Measurements from ENCODE around the gene MAPRE2.
"Not testable (repeated sequence)": the region's sequence is repeated elsewhere in the genome, so short reads cannot be mapped to it uniquely, and the experiment has no call there.

The MAPRE2 gene

DNA sequence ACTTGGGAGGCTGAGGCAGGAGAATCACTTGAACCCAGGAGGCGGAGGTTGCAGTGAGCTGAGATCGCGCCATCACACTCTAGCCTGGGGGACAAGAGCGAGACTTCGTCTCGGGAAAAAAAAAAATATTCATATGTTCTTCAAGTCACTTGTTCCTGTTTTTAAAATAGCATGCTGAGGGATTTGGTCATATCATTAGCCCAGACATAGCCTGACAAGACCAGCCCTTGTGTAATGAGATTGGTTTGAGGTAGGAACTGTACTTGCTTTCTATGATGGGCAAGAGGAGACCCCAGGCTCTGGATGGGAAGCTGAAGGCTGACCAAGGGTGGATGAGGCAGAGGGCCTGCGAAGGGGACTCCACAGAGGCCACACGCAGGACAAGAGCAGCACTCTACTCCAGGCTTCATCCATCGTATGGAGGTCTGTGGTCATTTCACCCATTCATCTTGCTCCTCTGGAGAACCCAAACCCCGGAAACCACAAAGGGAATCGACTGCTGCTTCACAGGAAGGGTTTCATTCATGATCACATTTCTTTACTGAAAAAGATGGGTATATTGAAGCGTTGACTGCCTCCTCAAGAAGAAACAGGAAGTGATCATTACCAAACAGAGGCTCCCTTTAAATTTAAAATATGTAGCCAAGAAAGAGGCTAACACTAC is 112.5 kb downstream of the MAPRE2 start:
- no peak for DNase-seq (ENCODE audit: low read depth in 2 of 2)

DNA sequence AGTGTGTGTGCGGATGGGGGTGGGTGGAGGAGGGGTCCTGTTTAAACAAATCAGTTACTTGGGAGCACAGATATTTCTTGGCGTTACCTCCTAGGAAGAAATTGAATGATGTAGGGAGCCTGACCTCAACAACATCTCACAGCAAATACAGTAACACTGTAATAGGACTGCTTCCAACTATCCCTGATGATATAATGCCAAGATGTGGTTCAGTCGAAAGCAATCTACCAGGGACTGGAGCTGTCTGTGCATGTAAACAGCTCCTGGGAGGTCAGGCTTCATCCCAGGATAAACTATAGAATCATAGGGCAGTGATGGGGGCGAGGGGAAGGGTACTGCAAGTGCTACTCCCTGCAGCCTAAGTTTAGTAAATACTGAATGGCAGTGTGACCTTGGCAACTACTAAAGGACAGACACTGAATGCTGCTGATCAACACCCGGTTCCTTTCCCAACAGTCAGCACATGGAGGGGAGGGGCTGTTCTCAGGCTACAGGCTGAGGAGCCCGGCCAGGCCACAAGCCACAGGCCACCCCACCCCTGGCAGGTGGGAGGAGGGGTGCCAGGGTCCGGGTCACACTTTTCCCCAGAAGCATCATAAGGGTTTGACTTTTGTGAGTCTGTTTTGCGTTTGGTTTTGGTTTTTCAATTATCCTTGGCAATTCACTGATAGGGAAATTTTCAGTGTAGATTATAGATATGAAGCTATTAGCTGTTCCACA is 114.3 kb downstream of the MAPRE2 start:
- peak in 1 of 2 donors; percentile 19 for DNase-seq (ENCODE audit: low read depth in 2 of 2)

DNA sequence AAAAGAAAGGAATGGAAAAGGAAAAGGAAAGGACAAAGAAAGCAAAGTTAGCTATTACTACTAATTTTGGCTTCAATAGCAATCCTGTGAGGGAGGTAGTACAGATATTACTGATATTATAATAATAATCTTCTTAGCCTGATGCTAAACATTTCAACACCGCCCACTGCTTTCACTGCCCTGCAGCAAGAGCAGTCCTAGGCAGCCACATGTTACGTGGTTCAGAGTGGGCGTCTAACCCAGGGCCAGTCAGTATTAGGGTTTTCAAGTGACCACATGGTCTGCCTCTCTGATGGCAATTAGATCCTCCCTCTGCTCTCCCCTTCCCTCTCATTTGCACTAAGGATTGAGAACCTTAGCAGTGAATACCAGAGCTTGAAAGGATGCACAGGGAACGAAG is 116.0 kb downstream of the MAPRE2 start:
- no peak for DNase-seq (ENCODE audit: low read depth in 2 of 2)

DNA sequence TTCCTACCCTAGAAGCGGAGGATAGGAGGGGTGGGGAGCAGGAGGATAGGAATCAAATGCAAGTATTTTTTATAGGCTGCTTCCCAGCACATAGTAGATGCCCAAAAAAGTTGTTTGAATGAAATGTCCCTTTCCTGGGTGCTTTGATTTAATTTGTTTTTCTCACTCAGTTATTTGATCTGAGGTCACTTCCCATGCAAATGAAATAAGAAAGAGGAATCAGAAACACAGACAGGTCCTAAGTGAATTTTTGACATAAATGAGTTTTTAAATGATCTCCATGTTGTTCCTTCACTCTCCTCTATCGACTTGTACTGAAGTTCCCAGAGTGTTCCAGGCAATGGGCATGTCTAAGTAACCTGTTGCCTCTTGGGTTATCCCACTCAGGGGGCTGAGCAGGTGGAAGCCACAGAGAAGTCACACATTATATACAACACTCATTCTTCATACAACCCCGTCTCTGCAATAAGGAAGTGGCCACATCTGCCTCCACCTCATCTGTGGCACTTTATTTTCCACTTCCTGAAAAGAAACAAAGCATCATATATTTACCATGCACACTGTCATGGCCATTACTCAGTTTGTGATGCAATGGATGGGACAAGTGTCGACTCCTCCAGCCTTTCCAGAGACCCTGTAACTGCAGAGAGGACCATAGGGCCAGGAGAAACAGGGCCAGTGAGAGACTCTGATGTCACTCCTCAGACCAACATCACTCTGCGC is 117.7 kb downstream of the MAPRE2 start:
- peak in 1 of 2 donors; percentile 5 for DNase-seq (ENCODE audit: low read depth in 2 of 2)

DNA sequence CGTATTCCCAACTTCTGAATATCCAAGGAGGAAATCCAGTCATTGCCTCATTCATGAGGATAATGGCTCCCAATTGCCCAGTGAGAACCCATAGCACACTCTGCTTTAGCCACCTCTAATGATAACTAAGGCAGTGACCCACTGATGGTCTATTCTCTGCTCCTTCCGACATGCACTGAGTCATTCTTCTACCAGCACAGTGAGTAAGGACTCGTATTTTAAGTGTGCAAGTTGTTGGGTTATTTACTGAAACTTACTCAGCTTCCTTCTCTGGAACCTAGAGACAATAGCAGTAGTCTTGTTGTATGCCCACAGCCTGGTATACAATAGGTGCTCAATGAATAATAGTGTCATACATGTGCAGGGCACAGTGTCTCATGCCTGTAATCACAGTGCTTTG is 118.6 kb downstream of the MAPRE2 start:
- DNase-seq (ENCODE audit: low read depth in 2 of 2) = no peak

DNA sequence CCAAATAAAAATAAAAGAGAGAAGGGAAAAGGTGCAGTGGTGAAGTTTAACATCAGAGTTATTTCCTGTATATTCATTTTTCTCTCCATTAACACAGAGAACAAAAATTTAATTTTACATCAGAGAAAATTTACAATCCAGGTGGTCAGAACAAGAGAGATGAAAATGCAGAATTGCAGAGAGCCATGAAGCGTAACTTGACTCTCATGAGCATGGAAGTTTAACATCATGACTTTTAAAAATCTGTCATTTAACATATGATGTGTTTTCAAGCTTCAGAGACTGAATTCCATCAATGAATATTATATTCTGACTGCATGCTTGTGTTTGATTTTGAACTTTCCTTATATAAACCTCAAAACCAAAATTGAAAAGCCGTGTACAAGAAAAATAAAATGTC is 120.3 kb downstream of the MAPRE2 start:
- DNase-seq (ENCODE audit: low read depth in 2 of 2) = no peak

DNA sequence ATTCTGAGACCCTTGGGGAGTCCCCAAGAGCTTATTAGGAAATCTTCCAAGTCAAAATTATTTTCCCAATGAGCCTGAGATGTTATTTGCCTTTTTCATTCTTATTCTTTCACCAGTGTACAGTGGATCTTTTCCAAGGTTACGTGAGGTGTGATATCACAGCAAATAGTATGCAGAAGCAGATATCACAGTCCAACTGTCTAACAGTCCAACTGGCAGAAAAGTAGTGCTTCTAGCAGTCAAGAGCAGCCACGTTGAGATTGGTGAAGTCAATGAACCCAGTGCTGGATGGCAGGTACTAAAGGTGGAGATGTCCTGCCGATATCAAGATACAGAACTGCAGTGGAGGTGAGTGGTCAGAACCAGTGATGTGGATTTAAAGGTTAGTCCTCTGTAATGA is 120.7 kb downstream of the MAPRE2 start:
- DNase-seq (ENCODE audit: low read depth in 2 of 2) = no peak

DNA sequence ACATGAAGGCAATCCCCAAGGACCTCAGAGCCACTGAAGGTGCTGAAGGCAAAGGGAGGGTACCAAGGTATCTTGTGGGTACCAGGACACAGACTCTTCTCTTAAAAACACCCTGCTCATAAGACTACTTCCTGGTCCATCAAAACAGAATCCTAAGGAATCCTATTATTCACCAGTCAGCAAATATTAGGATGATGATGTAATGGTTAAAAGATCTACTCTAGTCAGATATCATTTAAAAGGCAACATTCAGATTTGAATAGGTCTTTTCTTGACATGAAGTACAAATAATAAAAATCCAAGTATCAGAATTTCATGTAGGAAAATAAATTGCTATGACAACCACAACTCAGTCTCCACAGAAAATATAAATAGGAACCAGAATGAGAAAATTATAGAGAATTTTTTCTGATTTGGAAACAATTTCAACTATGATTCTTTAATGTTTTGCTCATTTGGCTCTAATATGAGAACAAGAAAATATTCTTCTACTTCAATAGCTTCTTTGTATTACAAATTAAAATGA is 121.9 kb downstream of the MAPRE2 start:
- DNase-seq (ENCODE audit: low read depth in 2 of 2) = no peak

DNA sequence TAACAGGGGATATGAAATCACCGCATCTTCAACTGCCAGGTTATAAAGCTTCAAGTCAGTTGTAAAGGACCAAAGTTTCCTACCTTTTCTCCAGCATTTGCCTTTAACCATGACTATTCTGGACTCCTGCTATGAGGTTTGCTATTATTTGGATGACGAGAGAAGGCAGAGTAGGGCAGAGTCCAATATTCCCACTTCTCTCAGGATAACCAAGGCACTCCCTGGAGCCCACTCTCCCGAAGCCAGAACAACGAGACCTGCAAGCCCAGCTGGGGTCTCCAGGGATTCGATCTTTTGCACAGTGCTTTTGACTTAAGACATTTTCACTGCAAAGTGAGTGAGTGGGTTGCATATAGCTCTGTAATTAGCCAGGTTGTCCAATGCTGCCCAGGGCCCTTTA is 122.5 kb downstream of the MAPRE2 start:
- DNase-seq (ENCODE audit: low read depth in 2 of 2) = no peak

DNA sequence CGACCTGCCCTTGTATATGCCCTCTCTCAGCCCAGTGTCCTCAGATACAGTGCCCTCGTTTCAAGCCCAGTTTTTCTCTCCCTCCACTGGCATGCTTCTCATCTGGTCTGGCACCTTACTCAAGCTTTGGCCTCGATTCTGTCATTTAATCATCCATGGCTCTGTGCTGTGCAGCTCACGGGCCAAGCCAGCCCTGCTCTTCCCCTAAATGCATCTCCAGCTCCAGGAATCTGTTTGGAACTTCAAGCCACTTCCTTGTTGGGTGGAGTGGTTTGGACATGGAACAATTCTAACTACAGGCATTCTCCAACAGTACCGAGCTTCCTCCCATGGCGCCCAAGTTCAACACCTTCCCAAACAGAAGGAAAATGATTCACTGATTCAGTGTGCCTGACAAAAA is 122.9 kb downstream of the MAPRE2 start:
- DNase-seq (ENCODE audit: low read depth in 2 of 2) = no peak

DNA sequence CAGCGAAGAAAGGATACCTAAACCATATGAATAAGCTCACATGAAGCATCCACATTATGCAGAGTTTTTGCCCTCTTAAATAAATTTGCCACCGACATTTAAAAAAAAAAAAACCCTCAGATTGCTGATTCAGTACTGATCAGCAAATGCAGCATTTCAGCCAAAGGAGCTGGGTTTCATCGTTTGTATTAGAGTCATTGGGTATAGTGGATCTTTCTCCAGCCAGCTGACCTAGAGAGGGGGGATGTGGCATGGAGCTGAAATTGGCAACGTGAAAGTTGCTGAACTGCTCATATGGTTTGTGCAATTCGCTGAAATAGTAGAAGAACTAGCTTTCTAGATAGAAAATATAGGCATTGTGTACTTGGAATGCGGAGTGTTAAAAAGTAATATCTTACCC is 126.1 kb downstream of the MAPRE2 start:
- DNase-seq (ENCODE audit: low read depth in 2 of 2) = no peak

DNA sequence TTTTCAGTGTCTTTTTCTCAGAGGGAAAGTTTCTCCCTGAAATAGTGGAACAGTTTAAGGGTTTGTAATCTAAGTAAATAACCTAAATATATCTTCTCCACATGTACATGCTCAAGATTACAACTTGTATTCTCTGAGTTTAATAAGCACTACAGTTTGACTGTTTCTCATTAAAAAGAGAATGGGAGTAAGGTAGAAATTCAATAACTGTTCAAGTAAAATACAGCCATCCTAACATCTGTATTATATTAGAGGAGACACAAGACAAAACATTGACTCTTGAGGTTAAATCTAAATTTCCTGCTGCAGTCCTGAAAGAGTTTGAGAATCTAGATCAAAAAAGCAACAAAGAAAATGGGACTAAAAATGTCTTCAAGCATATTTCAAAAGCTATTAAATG is 126.6 kb downstream of the MAPRE2 start:
- DNase-seq (ENCODE audit: low read depth in 2 of 2) = no peak

DNA sequence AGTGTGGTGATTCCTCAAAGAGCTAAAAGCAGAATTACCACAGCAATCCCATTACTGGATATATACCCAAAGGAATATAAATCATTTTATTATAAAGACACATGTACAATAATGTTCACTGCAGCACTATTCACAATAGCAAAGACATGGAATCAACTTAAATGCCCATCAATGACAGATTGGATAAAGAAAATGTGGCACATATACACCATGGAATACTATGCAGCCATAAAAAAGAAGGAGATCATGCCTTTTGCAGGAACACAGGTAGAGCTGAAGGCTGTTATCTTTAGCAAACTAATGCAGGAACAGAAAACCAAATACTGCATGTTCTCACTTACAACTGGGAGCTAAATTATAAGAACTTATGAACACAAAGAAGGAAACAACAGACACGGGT is 129.1 kb downstream of the MAPRE2 start:
- DNase-seq (ENCODE audit: low read depth in 2 of 2) = not testable (repeated sequence)

DNA sequence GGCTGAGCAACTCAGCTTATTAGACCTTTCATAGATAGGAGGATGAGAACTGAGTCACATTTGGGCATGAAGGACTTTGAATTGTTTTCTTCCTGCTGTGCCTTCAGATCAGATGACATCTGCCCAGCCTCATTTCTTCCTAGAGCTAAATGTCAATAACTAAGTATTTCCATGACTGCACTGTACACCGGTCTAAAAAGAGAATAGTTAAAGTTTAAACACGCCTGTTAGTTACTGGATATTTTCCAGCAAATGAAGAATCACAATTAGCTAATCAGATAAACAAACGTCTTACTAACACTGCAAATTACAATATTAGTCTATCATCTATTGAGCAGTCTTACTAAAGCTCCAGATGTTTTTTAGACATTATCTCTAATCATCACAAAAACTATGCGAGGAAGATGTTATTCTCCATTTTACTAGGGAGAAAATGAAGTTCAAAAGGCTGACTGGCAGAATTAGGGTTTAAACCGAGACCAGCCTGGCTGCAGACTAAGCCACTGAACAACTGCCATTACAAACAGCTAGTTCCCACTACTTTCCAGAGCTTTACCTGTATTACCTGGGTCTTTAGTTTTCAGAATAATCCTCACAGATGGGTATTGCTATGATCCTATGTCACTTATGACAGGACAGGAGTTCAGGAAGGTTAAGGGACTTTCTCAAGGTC is 130.2 kb downstream of the MAPRE2 start:
- no peak for DNase-seq (ENCODE audit: low read depth in 2 of 2)

DNA sequence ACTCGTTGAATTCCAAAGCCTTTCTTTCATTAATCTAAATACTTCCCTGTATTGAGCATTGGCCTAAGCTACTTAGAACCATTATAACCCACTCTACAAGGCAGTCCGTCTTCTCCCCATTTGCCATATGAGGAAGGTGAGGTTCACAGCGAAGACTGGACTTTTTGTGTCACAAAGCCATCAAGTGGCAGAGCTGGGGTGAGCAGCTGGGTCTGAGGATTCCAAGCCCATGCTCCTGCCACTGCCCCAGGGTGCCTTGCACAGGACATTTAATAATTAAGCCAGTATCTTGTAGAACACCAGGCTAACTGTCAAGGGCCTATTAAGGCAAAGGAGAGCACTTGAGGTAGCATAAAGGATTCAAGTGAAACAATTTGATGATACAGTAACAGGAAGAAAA is 130.8 kb downstream of the MAPRE2 start:
- no peak for DNase-seq (ENCODE audit: low read depth in 2 of 2)

DNA sequence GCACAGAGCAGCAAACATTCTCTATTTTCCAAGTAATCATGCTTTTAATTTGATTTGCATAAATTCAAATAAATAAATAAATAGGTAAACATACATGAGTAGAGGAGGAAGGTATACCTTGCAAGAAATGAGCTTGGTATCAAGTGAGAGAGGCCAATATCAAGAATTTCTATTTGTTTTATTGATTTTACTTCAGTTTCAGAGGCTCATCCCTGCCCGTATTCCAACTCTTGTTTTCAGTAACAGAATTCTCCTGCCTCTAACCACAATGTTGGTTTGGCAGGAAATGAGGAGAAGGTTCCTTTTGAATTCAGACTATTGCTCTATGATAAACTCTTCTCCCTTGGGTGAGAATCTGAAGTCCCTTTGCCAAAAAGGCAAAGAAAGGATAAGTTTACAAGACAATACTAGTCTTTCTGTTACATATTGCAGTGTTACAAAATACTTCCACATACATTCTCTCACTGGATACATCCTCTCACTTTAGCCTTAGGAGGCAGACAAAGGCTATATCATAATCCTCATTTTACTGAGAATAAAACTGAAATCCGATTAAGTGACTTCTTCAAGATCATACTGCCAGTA is 131.3 kb downstream of the MAPRE2 start:
- DNase-seq (ENCODE audit: low read depth in 2 of 2) = no peak

DNA sequence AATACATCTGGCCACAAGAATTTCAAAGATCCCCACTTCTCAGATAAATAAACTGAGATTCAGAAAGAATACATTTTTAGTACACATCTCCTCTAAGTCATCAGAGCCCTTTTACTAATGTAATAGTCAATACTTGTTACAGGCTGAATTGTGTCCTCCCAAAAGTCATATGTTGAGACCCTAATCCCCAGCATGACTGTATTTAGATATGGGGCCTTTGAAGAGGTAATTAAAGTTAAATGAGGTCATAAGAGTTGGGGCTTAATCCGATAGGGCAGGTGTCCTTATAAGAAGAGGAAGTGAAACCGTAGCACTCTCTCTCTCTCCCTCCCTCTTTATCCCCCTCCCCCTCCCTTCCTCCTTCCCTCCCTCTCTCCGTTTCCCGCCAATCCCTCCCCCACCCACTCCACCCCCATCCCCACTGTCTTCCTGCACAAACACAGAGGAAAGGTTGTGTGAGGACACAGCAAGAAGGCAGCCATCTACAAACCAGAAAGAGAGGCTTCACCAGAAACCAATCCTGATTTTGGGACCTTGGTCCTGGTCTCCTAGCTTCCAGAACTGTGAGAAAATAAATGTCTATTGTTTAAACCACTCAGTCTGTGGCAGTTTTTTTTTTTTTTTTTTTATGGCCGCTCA is 133.0 kb downstream of the MAPRE2 start:
- DNase-seq (ENCODE audit: low read depth in 2 of 2) = no peak

DNA sequence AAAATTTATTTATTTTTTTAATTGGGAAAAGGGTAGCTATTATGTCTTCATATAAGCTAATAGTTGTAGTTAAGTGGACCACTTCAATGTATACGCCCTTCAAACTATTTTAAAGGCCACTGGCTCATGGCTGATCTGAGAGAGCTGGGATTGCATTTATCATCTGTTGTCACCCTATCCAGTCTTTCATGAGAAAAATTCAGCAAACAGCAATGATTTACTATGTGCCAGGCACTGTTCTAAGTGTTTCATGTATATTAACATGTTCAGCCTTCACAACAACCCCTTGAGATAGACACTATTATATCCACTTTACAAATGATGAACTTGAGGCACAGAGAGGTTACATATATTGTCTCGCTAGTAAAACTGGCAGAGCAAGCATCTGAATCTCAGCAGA is 133.5 kb downstream of the MAPRE2 start:
- no peak for DNase-seq (ENCODE audit: low read depth in 2 of 2)

DNA sequence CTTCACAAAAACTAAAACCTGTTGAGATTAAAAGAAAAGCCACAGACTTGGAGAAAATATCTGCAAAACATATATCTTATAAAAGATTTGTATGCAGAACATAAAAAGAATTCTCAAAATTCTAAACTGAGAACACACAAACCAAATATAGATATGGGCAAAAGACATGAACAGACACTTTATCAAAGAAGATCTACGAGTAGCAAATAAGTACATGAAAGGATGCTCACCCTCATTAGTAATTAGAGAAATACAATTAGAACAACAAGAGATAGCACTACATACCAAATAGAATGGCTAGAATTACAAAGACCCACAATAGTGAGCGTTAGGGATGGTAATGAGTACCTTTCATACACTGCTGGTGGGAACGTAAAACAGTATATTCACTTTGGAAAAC is 135.7 kb downstream of the MAPRE2 start:
- no peak for DNase-seq (ENCODE audit: low read depth in 2 of 2)

DNA sequence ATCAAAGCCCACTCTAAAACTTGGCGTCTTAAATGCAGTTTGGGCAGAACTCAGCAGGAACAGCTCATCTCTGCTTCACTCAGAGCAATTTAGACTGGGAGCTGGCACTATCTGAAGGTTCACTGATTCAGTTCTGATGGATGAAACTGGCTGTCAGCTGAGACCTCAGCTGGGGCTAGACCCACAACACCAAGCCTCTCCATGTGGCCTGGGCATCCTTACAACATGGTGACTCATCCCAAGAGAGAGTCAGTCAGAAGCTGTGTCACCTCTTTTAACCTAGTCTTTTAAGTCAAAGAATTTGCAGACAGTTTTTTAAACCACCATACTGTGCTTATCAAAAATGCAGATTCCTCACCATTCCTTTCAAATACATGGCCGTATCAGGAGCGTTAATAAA is 137.0 kb downstream of the MAPRE2 start:
- DNase-seq (ENCODE audit: low read depth in 2 of 2) = no peak

DNA sequence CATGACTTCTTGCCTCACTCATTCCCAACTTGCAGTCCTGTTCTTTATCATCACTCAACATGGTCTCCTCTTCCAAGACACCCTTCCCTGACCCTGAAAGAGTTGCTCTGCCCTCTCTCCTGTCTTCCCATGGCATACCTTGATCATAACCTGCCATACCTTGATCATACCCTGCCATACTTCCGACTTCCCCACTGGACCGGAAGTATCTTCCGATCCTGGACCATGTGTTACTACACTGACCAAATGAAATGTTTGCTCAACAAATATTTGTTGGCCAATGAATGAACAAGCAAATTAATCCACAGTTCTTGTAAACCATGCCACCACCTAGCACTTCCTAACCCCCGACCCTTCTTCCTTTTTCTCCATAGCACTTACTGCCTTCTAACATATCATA is 138.7 kb downstream of the MAPRE2 start:
- DNase-seq (ENCODE audit: low read depth in 2 of 2) = no peak

All from stimulated activated CD8-positive, alpha-beta memory T cell treated with anti-CD3 and anti-CD28 coated beads, Interleukin-7, amount 100 ng/mL, for 4 hours (primary cell).